B cell (primary cell): Measurements from ENCODE around the gene CCDC93.

ENCODE experiments used
- EZH2 ChIP-seq: IDR thresholded peaks from 2 replicates; pipeline ENCODE4 v1.6.1; 2012; ENCODE audit warnings: borderline replicate concordance, low read depth, mild to moderate bottlenecking, moderate library complexity, low read length; ENCODE audit not compliant: insufficient read depth, poor library complexity, severe bottlenecking
- TF ChIP-seq, protein P1 (sequence below): fragments of 200-600 bp; IDR thresholded peaks from one replicate; pipeline ENCODE4 v1.8.0; 2022; ENCODE audit warnings: antibody characterized with exemption, mild to moderate bottlenecking

DNA sequence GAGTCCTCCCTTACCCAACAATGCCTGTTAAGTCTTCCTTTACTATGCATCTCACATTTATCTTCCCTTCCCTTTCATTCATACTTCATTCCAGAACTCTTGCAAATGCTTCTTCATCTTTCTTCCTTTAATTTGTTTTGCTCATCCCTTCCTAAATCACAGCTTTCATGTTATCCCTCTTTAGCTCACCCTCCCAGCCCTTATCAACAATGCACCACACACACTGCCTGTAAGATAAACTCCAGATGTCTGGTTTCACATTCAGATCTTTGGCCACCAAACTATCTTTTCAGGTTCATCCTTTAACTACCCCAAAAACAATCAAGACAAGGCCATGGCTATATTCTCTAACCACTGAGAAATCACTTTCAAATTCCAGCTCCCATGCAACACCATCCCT lies 3.4 kb downstream of the CCDC93 start:
- TF ChIP-seq, protein P1, sequence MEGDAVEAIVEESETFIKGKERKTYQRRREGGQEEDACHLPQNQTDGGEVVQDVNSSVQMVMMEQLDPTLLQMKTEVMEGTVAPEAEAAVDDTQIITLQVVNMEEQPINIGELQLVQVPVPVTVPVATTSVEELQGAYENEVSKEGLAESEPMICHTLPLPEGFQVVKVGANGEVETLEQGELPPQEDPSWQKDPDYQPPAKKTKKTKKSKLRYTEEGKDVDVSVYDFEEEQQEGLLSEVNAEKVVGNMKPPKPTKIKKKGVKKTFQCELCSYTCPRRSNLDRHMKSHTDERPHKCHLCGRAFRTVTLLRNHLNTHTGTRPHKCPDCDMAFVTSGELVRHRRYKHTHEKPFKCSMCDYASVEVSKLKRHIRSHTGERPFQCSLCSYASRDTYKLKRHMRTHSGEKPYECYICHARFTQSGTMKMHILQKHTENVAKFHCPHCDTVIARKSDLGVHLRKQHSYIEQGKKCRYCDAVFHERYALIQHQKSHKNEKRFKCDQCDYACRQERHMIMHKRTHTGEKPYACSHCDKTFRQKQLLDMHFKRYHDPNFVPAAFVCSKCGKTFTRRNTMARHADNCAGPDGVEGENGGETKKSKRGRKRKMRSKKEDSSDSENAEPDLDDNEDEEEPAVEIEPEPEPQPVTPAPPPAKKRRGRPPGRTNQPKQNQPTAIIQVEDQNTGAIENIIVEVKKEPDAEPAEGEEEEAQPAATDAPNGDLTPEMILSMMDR: no peak
- no peak for TF ChIP-seq EZH2
